Chondrocyte (in vitro differentiated cells): ENCODE results near the gene PSMB5. TPM values are rescaled to one million over a fixed set of nuclear protein-coding genes. Genes with fewer than 3 reads are reported as not detected.
A peak's percentile ranks its signal among the peaks of the same experiment; 100 is the strongest.

Experiments
- DNase-seq: peaks from one replicate; pipeline ENCODE4 v3.0.0; 2021; ENCODE audit warnings: mixed read lengths, low spot score
- H3K27ac Mint-ChIP-seq: one replicate; pipeline ENCODE4 v1.8.0; 2021; ENCODE audit warnings: mild to moderate bottlenecking, moderate library complexity, mixed read lengths; ENCODE audit not compliant: unreplicated experiment
- H3K27me3 Mint-ChIP-seq: 2 replicates; pipeline ENCODE4 v1.8.0; 2021; ENCODE audit warnings: low read depth, mixed read lengths
- H3K36me3 Mint-ChIP-seq: 2 replicates; pipeline ENCODE4 v1.8.0; 2021; ENCODE audit warnings: low read depth, mixed read lengths
- H3K4me1 Mint-ChIP-seq: 2 replicates; pipeline ENCODE4 v1.8.0; 2021; ENCODE audit warnings: low read depth, mild to moderate bottlenecking, mixed read lengths
- H3K4me3 Mint-ChIP-seq: one replicate; pipeline ENCODE4 v1.8.0; 2021; ENCODE audit warnings: mild to moderate bottlenecking, moderate library complexity, mixed read lengths; ENCODE audit not compliant: unreplicated experiment
- H3K9me3 Mint-ChIP-seq: 2 replicates; pipeline ENCODE4 v1.8.0; 2021; ENCODE audit warnings: low read depth, mixed read lengths
- CTCF ChIP-seq: fragments of 200-600 bp; sonication (generic); IDR thresholded peaks from 2 replicates; pipeline ENCODE4 v1.5.0; 2021; ENCODE audit warnings: antibody characterized with exemption, mild to moderate bottlenecking, moderate library complexity
- total RNA-seq: library from RNA; stranded (reverse); gene quantifications from 3 replicates; pipeline ENCODE4 v1.2.1, GENCODE V29; 2021

PSMB5 gene
- total RNA-seq, 1 donor from 2014 or later: 172 TPM

- no peaks in the 10 kb centered on the region for H3K27me3 Mint-ChIP-seq
- no peak for DNase-seq
- peaks cover 40% of the 10 kb centered on the region for H3K36me3 Mint-ChIP-seq
- TF ChIP-seq CTCF: no peak
- H3K27ac Mint-ChIP-seq: peak overlapping the region; percentile 53
- no peaks in the 10 kb centered on the region for H3K9me3 Mint-ChIP-seq
- no peak overlapping the region for H3K4me3 Mint-ChIP-seq
- H3K4me1 Mint-ChIP-seq: peaks cover 33% of the 10 kb centered on the region
Measured at GRCh38 chr14:23063601-23064000, 28.9 kb upstream of the PSMB5 start.

- no peak for DNase-seq
- Mint-ChIP-seq H3K36me3 (peaks cover 39% of the 10 kb centered on the region), H3K27me3 (no peaks in the 10 kb centered on the region), H3K4me1 (peaks cover 36% of the 10 kb centered on the region), H3K4me3 (peak overlapping the region; percentile 25), H3K9me3 (no peaks in the 10 kb centered on the region), H3K27ac (peak overlapping the region; percentile 92)
- no peak for TF ChIP-seq CTCF
Measured at GRCh38 chr14:23062002-23062401, 27.3 kb upstream of the PSMB5 start.

- Mint-ChIP-seq H3K27me3 (no peaks in the 10 kb centered on the region), H3K4me3 (no peak overlapping the region), H3K36me3 (peaks cover 34% of the 10 kb centered on the region), H3K9me3 (no peaks in the 10 kb centered on the region), H3K27ac (peak overlapping the region; percentile 36), H3K4me1 (peaks cover 45% of the 10 kb centered on the region)
- DNase-seq: no peak
- no peak for TF ChIP-seq CTCF
Measured at GRCh38 chr14:23060536-23061260, 26.0 kb upstream of the PSMB5 start.

GRCh38 chr14:23058654-23059504 lies 24.2 kb upstream of the PSMB5 start:
- Mint-ChIP-seq H3K27ac (peak overlapping the region; percentile 86), H3K36me3 (peaks cover 31% of the 10 kb centered on the region), H3K4me3 (no peak overlapping the region), H3K27me3 (no peaks in the 10 kb centered on the region), H3K9me3 (no peaks in the 10 kb centered on the region), H3K4me1 (peaks cover 44% of the 10 kb centered on the region)
- no peak for DNase-seq
- no peak for TF ChIP-seq CTCF

- H3K4me1 Mint-ChIP-seq: peaks cover 39% of the 10 kb centered on the region
- no peaks in the 10 kb centered on the region for H3K27me3 Mint-ChIP-seq
- H3K9me3 Mint-ChIP-seq: no peaks in the 10 kb centered on the region
- H3K4me3 Mint-ChIP-seq: peak overlapping the region; percentile 79
- no peak for DNase-seq
- peaks cover 24% of the 10 kb centered on the region for H3K36me3 Mint-ChIP-seq
- H3K27ac Mint-ChIP-seq: peak overlapping the region; percentile 86
- peak; percentile 99 for TF ChIP-seq CTCF
Measured at GRCh38 chr14:23057757-23058653, 23.3 kb upstream of the PSMB5 start.
